SK-MEL-5 (cell line): ENCODE results near the gene OCEL1. TPM values are rescaled to one million over a fixed set of nuclear protein-coding genes. Genes with fewer than 3 reads are reported as not detected.
A peak's percentile ranks its signal among the peaks of the same experiment; 100 is the strongest.

Experiments
- DNase-seq: peaks from one replicate; pipeline ENCODE4 v3.0.0-alpha.2; 2016; ENCODE audit warnings: low read depth, low spot score
- in situ Hi-C: cut with HindIII; loops from 2 replicates; pipeline ENCODE4 v1.10.0; 2016; ENCODE audit warnings: low sequenced_read_pairs, high pct_unique_total_duplicates, low pct_unique_long_range_greater_than_20kb
- total RNA-seq: library from RNA; depleted of rRNA; stranded (reverse); fragments of >200 nt; shearing (Covaris generic); gene quantifications from 2 replicates; pipeline ENCODE4 v1.2.3, GENCODE V29; 2014

The OCEL1 gene
- total RNA-seq, 1 experiment from 2014 or later = 3.3 TPM

DNA sequence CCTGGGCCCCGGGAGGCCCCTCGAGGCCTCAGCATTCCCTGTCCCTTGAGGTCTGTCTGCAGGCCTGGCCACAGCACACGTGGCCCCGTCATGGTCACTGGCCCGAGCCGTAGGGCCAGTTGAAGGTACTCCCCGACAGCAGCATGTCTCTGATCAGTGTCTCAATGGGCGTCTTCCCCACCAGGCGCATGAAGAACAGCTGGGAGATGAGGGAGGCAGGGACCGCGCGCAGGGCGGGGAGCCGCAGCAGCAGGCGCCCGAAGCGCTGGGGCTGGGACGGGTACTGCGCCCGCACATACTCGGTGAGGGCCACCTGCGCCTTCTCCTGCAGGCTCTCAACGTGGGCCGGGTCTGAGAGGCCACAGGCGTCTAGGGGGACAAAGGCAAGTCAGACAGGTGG, 6.2 kb downstream of the OCEL1 start:
- in situ Hi-C loops = no loop called here
- DNase-seq = no peak

- in situ Hi-C loops = no loop called here
- peak; percentile 65 for DNase-seq
Observed at GRCh38 chr19:17234911-17235299, 8.9 kb downstream of the OCEL1 start.

DNA sequence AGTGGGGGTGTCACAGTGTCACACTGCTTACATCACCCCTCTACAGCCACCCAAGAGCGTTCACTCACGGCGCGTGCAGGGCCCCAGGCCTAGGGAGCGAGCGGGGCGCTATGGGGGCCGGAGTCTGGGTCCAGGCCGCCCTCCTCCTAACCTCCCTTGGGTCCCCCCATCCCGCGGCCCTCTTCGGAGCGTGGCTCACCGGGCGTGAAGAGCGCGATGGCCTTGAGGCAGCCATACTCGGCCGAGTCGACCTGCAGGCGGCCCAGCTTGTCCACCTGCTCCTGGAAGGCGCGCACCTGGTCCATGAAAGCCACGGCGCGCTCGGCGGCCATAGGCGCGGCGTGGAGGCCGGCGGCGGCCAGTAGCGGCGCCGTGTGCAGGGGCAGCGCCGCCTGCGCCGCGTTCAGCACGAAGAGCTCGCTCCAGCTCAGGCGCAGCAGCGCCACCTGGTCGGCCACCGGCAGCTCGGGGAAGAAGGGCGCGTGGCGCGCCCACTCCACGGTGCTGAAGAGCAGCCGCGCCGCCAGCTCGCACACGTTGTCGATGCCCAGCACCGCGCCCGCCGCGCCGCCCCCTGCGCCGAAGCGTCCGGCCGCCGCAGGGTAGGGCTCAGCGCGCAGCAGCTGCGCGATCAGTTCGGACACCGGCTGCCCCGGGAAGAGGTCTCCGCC, 9.4 kb downstream of the OCEL1 start:
- in situ Hi-C loops = no loop called here
- DNase-seq = peak; percentile 52

DNA sequence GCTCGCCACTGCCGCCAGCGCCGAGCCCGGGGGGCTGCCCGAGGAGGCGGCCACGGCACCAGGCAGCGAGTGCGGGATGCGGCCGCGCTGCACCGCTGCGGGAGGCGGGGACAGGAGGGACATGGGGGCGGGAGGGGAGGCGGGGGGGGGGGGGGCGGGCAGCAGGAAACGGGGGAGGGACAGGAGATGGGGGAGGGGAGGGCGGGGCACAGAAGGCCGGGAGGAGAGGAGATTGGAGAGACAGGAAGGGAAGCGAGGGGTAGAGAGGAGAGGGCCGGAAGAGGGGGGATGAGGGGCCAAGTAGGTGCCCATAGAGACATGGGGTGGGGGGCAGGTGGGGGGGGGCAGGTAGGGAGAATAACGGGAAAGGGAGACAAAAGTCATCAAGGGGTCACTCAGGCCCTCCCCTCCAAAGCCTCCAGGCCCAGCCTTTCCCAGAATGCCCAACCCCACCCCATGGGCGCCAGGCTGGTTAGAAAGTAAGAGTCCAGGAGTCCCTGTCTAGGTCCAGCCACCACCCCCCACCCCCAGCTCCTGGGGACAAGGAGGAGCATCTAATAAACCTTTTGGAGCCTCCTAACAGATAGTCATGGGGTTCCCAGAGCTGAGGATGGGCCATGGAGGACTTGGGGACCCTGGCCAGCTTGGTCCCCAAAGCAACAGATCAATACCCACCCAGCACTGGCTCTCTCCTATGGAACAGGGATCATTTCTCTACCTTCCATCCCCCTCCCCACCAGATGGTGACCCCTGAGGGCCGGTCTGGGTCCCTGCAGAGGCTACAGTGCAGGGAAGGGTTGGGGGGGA, 10.1 kb downstream of the OCEL1 start:
- in situ Hi-C loops = no loop called here
- DNase-seq = peak; percentile 54

GRCh38 chr19:17236811-17237543, 11.0 kb downstream of the OCEL1 start:
- in situ Hi-C loops = no loop called here

GRCh38 chr19:17237747-17238706, 12.0 kb downstream of the OCEL1 start:
- in situ Hi-C loops = no loop called here
- no peak for DNase-seq

More at GRCh38 chr19:17236811-17237543, 11.0 kb downstream of the OCEL1 start:
- DNase-seq = no peak

- in situ Hi-C loops = no loop called here
- DNase-seq = no peak
Observed at GRCh38 chr19:17240062-17240752, 14.2 kb downstream of the OCEL1 start.

DNA sequence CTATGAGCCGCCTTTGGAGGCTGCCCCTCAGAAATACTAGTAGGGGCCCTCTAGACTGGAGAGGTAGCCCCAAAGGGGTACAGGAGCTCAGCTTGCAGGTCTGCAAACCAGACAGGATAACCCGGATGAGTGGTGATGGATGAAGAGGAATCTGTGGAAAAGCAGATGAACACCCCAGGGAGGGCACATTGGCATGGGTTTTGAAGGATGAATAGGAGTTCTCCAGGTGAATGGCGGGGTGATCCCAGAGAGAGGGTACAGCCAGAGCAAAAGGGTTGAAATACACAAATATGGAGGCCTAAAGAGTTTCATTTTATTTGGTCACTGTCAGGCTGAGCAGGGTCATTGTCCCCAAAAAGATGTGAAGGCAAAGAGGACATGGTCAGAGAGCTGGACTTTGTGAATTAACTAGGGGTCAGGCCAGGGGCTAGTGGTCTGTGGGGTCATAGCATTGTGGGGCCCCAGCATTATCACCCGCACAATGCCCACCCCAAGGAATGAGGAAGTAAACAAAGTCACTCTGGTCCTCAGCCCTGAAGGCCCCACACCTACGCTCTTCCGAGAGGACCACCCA, 14.9 kb downstream of the OCEL1 start:
- in situ Hi-C loops = no loop called here
- no peak for DNase-seq

DNA sequence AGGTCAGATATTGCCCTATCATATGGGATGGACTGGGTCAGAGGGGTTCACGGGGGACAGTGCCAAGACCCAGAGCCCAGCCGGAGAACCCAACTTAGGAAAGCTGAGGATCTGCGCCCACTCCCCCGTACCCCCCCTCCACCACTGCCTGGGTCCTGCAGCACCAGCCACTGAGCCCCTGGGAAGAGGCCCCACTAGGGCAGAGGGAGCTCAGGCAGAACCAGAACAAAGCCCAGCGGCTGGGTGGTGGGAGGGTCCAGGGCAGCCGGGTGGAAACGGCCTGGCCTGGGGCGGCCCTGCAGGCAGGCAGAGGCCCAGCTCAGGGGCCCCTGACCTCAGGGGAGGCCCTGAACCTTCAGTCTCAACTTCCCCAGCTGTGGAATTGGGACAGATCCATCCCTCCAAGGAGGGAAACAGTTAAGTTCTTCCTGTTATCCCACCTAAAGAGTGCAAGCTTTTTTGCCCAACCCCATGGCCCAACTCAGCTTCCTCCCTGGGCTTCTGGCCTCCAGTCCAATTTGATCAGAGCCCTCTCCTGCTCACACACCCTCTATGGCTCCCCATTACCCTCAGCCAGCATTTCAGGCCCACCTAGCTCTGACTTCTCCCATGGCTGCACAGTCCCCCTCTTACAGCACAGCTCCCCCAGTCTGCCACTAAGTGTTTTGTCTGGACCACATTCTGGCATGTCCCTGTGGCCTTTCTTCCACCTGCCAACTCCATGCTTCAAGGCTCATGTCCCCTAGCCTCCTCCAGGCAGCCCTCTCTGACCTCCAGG, 16.6 kb downstream of the OCEL1 start:
- in situ Hi-C loops = no loop called here

GRCh38 chr19:17243211-17243829, 17.3 kb downstream of the OCEL1 start:
- DNase-seq = no peak
- in situ Hi-C loops = no loop called here

More for the DNA sequence above, 16.6 kb downstream of the OCEL1 start:
- DNase-seq = no peak

- DNase-seq = peak; percentile 47
- in situ Hi-C loops = no loop called here
Observed at GRCh38 chr19:17243830-17244617, 18.0 kb downstream of the OCEL1 start.

- in situ Hi-C loops = no loop called here
- no peak for DNase-seq
Observed at GRCh38 chr19:17244618-17245534, 18.9 kb downstream of the OCEL1 start.

- in situ Hi-C loops = no loop called here
- DNase-seq = no peak
Observed at GRCh38 chr19:17245535-17245984, 19.5 kb downstream of the OCEL1 start, which contains the start of gene NR2F6. NR2F6 (minus strand) TSS chr19:17245919; CDS start chr19:17245220, 699 bp downstream.
